GM21528 (cell line): ENCODE measurements around the gene CRYBB2.
"Not testable (repeated sequence)": the region's sequence is repeated elsewhere in the genome, so short reads cannot be mapped to it uniquely, and the experiment has no call there.

ENCODE experiments used
- ATAC-seq: cut with Tn5 transposase; IDR thresholded peaks from one replicate; pipeline ENCODE4 v1.9.1; 2021; ENCODE audit warnings: mild to moderate bottlenecking, moderate library complexity; ENCODE audit not compliant: unreplicated experiment, low FRiP score

CRYBB2 gene

DNA sequence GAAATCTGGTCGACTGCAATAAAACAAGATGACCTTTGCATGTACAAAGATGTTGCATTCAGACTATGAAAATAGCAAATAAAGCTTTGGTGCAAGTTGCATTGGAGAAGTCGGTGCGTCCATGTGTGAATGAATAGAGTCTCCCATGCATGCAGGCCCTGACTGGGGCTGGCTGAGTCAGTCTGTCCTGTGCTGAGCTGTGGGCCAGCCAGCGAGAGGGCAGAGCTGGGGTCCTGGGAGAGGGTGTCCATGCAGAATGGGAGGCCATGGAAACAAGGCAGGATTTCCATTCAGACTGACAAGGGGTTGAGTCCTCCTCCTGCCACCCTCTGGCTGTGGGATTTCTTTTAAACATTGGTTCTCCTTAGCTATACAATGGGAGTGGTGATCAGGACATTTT, 22.1 kb upstream of the CRYBB2 start:
- ATAC-seq: no peak

DNA sequence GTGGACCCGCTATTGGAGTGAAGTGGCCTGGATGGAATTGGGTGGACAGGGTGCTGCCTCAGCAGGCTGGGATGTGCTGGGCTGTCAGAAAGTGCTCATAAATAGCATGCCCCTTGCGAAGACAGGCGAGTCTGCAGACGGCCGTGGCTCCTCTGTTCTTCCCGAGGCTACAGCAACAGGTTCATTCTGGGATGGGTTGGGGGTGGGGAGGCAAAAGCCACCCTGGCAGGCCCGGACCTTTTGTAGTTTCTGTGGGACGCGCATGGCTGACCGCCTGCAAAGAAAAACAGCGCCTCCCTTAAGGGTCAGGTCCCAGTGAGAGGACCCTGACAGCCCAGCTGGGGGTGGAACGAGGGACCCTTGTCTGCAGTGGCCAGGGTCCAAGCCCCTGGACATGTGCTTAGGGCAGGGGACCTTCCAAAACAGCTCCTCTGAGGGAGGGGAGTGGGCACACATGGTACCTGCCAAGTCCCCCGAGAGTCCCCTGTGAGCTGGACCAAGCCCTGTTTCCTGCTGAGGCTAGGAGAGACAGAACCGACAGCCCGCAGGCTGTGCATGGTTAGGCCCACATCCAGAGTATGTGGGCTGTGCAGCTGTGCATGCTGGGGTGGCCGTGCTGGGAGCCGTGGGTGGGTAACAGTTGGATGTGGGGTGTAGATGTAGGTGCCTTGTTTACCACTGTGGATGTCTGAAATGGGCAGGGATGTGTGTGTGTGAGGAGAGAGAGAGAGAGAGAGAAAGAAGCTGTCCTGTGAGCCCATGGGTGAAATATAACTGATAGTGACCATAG, 19.5 kb upstream of the CRYBB2 start, which contains the start of gene CRYBB3:
CRYBB3 (plus strand) TSS at position 128 of the 790 bp plus-strand sequence. CDS start 1,539 bp downstream, outside the sequence.
- no peak for ATAC-seq

DNA sequence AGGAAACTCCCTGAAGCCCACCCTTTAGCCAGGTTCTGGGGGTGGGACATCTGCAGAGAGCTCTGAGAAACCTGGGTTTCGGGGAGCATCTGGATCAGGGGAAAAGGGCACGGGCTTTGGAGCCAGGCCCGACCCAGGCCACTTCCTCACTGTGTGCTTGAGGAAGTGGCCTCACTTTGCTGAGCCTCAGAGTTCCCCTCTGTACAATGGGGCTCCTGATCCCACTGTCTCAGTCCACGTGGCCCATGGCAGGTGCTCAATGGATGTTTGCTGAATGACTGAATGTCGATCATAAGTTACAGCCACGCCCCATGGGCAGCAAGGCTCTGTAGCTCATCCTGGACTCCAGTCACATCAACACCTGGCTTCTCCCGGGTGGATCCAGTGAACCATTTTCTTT, 18.5 kb upstream of the CRYBB2 start:
- ATAC-seq: no peak

DNA sequence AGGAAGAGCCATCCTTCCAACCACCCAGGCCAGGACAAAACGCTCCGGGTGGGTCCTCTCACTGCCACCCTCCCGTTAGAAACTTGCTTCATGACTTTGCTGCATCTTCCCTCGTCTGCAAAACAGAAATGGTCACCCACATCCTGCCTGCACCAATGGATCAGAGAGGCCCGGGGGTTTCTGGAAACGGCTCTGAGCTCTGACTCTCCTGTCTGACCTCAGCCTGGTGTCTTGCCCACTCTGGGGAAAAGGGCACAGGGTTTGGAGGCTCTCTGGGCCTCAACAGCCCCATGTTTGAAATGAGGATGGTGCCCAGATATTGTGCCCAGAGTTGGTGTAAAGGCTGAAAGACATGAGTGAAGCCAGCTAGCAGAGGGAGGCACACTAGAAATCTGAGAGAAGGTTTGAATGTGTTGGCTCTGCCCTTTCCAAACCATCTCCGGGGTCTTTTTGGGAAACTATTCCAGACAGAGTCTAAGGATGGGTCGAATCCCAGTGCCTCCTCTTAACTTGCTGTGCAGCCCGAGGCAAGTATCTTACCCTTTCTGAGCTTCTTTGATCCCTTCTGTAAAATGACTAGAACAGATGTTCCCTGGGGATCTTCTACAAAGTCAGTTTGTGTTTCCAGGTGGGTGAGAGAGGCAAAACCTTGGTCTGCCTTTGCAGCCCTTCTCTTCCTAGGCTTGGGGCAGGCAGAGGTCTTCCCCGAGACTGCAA, 17.7 kb upstream of the CRYBB2 start:
- no peak for ATAC-seq

DNA sequence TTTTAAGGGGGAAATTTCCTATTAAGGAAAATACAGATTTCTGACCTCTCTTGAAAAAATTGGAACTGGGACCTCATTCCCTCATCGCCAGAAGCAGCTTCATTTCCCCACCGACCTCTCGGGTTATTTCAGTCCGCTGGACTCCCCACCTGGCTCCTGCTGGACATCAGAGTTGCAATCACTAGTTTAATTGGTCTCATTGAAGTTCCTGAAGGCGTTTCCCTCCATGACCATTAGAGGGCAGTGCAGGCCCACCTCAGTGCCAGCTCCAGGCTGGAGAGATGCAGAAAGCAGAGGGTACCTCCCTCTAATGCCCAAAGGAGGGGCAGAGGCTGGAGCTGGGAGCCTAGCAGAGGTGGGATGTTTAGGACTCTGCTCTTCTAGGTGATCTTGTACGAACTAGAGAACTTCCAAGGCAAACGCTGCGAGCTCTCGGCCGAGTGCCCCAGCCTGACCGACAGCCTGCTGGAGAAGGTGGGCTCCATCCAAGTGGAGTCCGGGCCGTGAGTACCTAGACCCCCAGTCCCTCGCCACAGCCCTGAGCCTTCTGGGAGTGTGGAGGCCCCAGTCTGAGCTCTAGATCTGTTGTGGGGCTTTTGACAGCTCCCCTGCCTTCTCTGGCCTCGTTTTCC, 17.0 kb upstream of the CRYBB2 start:
- ATAC-seq: no peak

GRCh38 chr22:25203082-25203481, 16.4 kb upstream of the CRYBB2 start:
- no peak for ATAC-seq

DNA sequence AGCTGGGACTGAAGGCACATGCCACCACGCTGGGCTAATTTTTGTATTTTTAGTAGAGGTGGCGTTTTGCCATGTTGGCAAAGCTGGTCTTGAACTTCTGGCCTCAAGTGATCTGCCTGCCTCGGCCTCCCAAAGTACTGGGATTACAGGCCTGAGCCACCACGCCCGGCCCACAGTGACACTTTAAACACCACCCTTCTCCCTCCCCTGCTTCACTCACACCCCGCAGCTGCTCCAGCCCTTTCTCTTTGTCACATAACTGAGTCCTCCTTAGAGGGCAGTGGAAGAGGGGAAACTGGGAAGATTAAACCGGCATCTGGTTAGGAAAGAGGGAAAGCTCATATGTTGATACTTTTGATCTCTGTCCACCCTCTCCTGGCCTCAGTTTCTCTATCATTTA, 14.9 kb upstream of the CRYBB2 start:
- ATAC-seq: not testable (repeated sequence)

DNA sequence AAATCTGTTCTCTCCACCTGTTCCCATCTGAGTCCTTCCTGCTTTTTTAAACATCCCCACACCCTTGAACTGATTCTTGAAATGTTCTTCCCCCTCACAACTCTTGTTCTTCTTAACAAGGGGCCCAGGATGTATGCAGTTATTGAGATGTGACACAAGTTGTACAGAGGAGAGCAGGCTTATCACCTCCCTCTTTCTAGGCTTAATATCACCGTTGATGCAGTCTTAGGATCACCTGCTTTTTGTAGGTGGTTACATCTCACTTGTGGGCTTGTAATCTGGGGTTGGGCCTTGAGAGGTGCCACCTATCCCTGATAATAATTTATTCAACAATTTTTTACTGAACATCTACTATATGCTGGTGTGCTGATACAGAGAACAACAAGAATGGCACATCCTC, 13.6 kb upstream of the CRYBB2 start:
- ATAC-seq: no peak

- ATAC-seq: no peak
Observed at GRCh38 chr22:25206998-25207397, 12.4 kb upstream of the CRYBB2 start.

GRCh38 chr22:25207553-25208157, 11.8 kb upstream of the CRYBB2 start:
- ATAC-seq: no peak

DNA sequence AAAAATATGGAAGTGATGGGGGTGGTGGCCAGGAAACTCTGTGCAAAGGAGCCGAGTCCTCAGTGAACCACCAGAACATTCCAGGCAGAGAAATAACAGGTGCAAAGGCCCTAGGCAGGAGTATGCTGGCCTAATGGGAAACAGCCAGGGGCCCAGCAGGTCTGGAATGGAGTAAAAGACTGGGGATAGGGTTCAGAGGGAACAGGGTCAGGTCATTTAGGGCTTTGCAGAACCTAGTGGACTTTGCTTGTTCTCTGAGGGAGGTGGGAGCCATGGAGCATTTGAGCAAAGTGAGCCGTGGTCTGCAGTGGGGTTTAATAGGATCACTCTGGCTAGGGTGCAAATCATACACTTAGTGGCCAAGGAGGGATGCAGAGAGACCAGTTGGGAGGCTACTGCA, 11.1 kb upstream of the CRYBB2 start:
- ATAC-seq: no peak

DNA sequence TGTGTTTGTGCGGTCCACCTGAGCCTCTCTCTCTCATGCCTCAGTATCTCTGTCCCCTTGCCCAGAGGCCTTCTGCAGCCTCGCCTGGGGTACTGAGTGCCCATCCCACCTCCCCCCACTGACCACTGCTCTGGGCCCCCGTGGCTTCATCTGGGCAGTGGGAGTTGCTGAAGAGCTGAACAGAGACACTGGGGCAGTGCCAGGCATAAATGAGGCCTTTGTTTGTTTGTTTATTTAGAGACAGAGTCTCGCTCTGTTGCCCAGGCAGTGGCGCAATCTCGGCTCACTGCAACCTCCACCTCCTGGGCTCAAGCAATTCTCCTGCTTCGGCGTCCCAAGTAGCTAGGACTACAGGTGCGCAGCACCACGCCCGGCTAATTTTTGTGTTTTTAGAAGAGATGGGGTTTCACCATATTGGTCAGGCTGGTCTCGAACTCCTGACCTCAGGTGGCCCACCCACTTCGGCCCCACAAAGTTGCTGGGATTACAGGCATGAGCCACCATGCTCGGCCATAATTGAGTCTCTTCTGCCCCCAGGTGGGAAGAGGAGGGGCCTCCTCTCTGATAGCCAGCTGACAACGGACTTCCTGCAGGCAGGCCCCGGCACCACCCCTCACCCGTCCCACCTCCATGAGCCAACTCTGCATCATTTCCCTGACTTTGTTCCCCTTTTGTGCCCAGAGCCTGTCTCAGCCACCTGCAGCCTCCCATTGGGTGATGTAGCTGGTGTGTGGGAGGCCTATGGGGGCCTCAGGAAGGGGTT, 10.5 kb upstream of the CRYBB2 start:
- ATAC-seq: no peak

DNA sequence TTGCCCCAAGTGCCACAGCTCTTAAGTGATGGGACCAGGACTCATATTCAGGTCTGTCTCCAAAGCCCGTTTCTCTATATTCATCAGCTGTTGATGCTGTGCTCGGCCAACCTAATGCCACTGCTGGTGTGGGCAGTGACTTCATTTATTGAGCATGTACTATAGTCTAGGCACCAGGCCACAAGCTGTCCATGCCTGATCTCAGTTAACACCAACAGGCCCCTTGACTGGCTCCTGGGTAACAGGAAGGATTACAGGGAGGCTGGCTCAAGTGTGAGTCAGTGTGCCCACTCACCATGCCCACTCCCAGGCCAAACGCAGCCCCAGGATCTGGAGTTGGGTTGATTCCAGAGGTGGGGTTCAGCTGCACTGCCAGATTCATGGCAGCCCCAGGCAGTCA, 8.6 kb upstream of the CRYBB2 start:
- no peak for ATAC-seq

DNA sequence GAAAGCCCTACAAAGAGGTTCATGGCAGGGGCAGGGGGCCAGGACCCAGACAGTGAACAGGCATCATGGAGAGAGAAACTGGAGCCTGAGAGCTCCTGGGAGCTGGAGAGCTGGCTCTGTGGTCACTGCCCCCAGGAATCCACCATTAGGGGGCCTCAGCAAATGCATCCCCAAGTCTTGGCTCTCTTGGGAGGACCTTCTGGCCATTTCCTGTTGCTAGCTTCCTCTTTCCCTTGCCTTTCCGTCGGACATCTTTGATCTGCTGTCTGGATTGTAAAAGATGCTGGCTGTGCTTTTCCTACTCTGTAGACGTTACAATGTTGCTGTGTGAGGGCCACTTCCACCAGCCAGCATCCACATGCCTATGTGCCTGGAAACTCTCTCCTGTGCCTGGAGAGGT, 7.1 kb upstream of the CRYBB2 start:
- ATAC-seq: no peak

DNA sequence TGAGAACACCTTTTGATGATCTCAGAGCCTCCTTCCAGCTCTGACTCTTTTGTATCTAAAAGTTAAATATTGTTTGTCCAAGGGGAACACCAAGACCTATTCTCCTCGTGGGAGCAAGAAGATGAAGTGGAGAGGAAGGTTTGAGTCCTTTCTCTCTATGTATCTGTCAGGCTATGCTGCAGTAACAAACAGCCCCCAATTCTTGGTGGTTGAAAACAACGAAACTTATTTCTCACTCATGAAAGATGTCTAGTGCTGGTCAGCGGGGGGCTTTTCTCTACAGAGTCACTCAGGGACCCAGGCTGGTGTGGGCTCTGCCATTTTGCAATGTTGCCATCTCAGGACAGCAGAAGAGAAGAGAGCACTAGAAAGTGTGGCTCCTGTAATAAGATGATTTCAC, 6.2 kb upstream of the CRYBB2 start:
- no peak for ATAC-seq

DNA sequence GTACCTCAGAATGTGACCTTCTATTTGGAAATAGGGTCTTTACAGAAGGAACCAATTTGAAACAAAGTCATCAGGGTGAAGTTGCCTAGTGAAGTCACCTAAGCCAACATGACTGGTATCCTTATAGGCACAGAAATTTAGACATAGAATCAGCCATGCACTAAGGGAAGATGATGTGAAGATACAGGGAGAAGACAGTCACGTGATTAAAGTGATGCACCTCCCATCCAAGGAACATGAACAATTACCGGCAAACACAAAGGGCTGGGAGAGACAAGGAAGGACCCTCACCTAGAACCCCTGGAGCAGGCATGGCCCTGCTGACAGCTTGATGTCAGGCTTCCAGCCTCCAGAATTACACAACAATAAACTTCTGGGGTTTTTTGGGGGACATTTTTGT, 3.2 kb upstream of the CRYBB2 start:
- no peak for ATAC-seq

GRCh38 chr22:25219948-25220442, 556 bp downstream of the CRYBB2 start:
- no peak for ATAC-seq

GRCh38 chr22:25221790-25222189, 2.4 kb downstream of the CRYBB2 start:
- ATAC-seq: no peak

- no peak for ATAC-seq
Observed at GRCh38 chr22:25223269-25223850, 3.9 kb downstream of the CRYBB2 start.

GRCh38 chr22:25228822-25229221, 9.4 kb downstream of the CRYBB2 start:
- ATAC-seq: no peak
